Loucy (cell line): Measurements from ENCODE around the gene KCNN3.

ENCODE experiments used
- H2AFZ ChIP-seq: fragments of 200-600 bp; sonication (generic); 2 replicates; pipeline ENCODE4 v1.6.0; 2016; ENCODE audit warnings: antibody characterized with exemption, mild to moderate bottlenecking, low read length, moderate library complexity
- H3F3A ChIP-seq: fragments of 200-600 bp; 2 replicates; pipeline ENCODE4 v1.6.0; 2016; ENCODE audit warnings: antibody characterized with exemption, low read depth, mild to moderate bottlenecking
- H3K27me3 ChIP-seq: fragments of 200-600 bp; sonication (generic); 2 replicates; pipeline ENCODE4 v1.6.1; 2014; ENCODE audit warnings: low read length, mild to moderate bottlenecking; ENCODE audit not compliant: insufficient read depth, poor library complexity, severe bottlenecking
- H3K36me3 ChIP-seq: fragments of 200-600 bp; sonication (generic); 2 replicates; pipeline ENCODE4 v1.6.1; 2016; ENCODE audit warnings: low read length; ENCODE audit not compliant: insufficient read depth
- H3K4me1 ChIP-seq: fragments of 200-600 bp; sonication (generic); 2 replicates; pipeline ENCODE4 v1.5.1; 2014; ENCODE audit warnings: low read length, mild to moderate bottlenecking; ENCODE audit not compliant: insufficient read depth, poor library complexity, severe bottlenecking
- H3K4me2 ChIP-seq: fragments of 200-600 bp; sonication (generic); 2 replicates; pipeline ENCODE4 v1.6.0; 2014; ENCODE audit warnings: antibody characterized with exemption, low read length, low read depth, mild to moderate bottlenecking; ENCODE audit not compliant: poor library complexity, severe bottlenecking
- H3K4me3 ChIP-seq: fragments of 200-600 bp; sonication (generic); 2 replicates; pipeline ENCODE4 v1.5.1; 2014; ENCODE audit warnings: low read length, mild to moderate bottlenecking, mixed read lengths; ENCODE audit not compliant: poor library complexity, severe bottlenecking
- H3K79me2 ChIP-seq: fragments of 200-600 bp; sonication (generic); 2 replicates; pipeline ENCODE4 v1.6.1; 2014; ENCODE audit warnings: low read length; ENCODE audit not compliant: insufficient read depth
- H3K9ac ChIP-seq: fragments of 200-600 bp; sonication (generic); 2 replicates; pipeline ENCODE4 v1.6.0; 2014; ENCODE audit warnings: mild to moderate bottlenecking, low read depth, low read length, moderate library complexity; ENCODE audit not compliant: poor library complexity, severe bottlenecking
- H3K9me2 ChIP-seq: fragments of 200-600 bp; sonication (generic); replicated peaks from 2 replicates; pipeline ENCODE4 v1.6.1; 2016; ENCODE audit warnings: low read depth, low read length, mixed read lengths
- H3K9me3 ChIP-seq: fragments of 200-600 bp; sonication (generic); 2 replicates; pipeline ENCODE4 v1.6.1; 2014; ENCODE audit warnings: mild to moderate bottlenecking, antibody characterized with exemption, low read length, low read depth; ENCODE audit not compliant: insufficient read depth
- H4K20me1 ChIP-seq: fragments of 200-600 bp; sonication (generic); 2 replicates; pipeline ENCODE4 v1.6.0; 2014; ENCODE audit warnings: antibody characterized with exemption, low read length, mild to moderate bottlenecking; ENCODE audit not compliant: insufficient read depth, poor library complexity, severe bottlenecking
- CTCF ChIP-seq: fragments of 200-600 bp; sonication (generic); conservative IDR thresholded peaks from 2 replicates; pipeline ENCODE4 v1.5.1; 2014; ENCODE audit warnings: mild to moderate bottlenecking, antibody characterized with exemption, low read length
- EZH2phosphoT487 ChIP-seq: fragments of 200-600 bp; IDR thresholded peaks from 2 replicates; pipeline ENCODE4 v1.6.1; 2018; ENCODE audit warnings: antibody characterized with exemption, mild to moderate bottlenecking, moderate library complexity, borderline replicate concordance

KCNN3 gene

DNA sequence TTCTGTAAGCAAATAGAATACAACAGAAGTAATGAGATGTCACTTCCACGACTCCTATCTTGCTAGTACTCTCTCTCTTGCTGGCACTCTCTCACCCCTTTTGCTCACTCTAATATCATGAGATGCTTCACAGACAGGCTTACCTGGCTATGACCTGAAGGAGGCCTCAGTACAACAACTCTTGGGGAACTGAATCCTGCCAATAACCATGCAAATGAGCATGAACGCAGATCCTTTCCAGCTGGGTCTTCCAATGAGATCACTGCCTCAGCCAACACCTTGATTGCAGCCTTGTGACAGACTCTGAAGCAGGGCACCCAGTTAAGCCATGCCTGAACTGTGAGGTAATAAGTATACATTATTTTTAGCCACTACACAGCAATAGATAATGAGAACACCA, 209.0 kb downstream of the KCNN3 start:
- Histone ChIP-seq H3K9ac (no peak overlapping the region), H3K4me3 (no peak overlapping the region), H2AFZ (no peak overlapping the region), H3K9me3 (no peaks in the 10 kb centered on the region), H3K9me2 (no peaks in the 10 kb centered on the region), H4K20me1 (no peaks in the 10 kb centered on the region), H3K36me3 (no peaks in the 10 kb centered on the region), H3F3A (no peaks in the 10 kb centered on the region), H3K27me3 (no peaks in the 10 kb centered on the region), H3K4me2 (no peak overlapping the region), H3K79me2 (no peaks in the 10 kb centered on the region), H3K4me1 (peaks cover 8% of the 10 kb centered on the region)
- TF ChIP-seq EZH2phosphoT487 (no peak), CTCF (no peak)

DNA sequence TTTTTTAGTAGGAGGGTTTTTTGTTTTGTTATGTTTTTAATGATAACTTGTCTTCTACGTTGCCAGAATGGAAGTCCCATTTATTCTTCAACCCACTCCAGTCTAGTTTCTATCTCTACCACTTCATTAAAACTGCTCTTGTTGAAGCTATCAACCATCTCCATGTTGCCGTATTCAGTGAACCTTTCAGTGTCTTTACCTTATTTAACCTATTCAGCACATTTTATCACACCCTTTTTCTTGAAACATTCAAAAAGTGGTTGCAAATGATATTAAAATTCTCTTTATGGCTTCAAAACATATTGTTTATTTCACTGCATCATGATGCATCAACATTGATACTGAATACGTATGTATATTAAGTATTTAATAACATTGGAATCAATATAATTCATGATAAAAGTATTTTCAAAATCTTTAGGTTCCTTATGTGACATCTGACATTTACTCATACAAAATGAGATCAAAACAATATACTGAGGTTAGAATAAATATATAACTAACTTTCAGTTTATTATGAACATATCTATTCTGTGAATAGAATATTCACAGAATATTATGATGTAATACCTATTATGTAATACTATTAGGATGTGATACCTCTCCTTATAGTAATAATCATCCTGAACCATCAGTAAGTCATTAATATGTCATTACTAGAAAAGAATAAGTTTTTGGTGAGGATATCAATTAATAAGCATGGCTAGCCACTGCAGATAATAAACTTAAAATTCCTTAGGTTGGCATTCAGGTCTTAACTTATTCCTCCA, 210.1 kb downstream of the KCNN3 start:
- Histone ChIP-seq H4K20me1 (no peaks in the 10 kb centered on the region), H3K79me2 (no peaks in the 10 kb centered on the region), H3K4me3 (no peak overlapping the region), H3K4me1 (peaks cover 8% of the 10 kb centered on the region), H3K9ac (no peak overlapping the region), H3K36me3 (no peaks in the 10 kb centered on the region), H3K9me2 (no peaks in the 10 kb centered on the region), H2AFZ (no peak overlapping the region), H3K27me3 (no peaks in the 10 kb centered on the region), H3K9me3 (no peaks in the 10 kb centered on the region), H3K4me2 (no peak overlapping the region), H3F3A (no peaks in the 10 kb centered on the region)
- TF ChIP-seq CTCF, result no peak
- no peak for TF ChIP-seq EZH2phosphoT487

DNA sequence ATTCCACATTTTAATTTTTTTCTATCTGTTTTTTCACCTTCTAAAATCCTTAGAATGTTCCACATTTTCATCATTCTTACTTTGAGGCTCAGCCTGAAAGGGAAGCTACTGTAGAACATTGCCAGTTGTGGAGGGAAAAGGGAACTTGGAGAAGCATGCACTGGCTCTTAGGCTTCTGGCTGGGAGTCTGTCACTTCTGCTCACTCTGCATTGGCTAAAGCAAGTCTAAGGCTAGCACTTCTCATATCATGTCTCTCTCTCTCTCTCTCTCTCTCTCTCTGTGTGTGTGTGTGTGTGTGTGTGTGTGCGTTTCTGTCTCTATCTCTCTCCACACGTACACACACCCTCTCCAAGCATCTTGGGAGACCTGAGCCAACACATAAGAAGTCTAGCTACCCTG, 212.5 kb downstream of the KCNN3 start:
- no peaks in the 10 kb centered on the region for H3K27me3 ChIP-seq
- no peaks in the 10 kb centered on the region for H3K79me2 ChIP-seq
- no peak overlapping the region for H3K4me3 ChIP-seq
- H3K9me2 ChIP-seq, result no peaks in the 10 kb centered on the region
- no peak overlapping the region for H3K4me2 ChIP-seq
- H3K9me3 ChIP-seq, result no peaks in the 10 kb centered on the region
- no peak for TF ChIP-seq EZH2phosphoT487
- no peak for TF ChIP-seq CTCF
- H3K36me3 ChIP-seq, result no peaks in the 10 kb centered on the region
- H2AFZ ChIP-seq, result no peak overlapping the region; the same call in 1 of the 2 replicates
- H3K9ac ChIP-seq, result no peak overlapping the region
- H4K20me1 ChIP-seq, result no peaks in the 10 kb centered on the region
- H3K4me1 ChIP-seq, result no peaks in the 10 kb centered on the region
- H3F3A ChIP-seq, result no peaks in the 10 kb centered on the region
